PC-9 (cell line): ENCODE results near the gene MORC1.

ENCODE experiments used
- EZH2 ChIP-seq: fragments of 200-600 bp; sonication (generic); IDR thresholded peaks from 2 replicates; pipeline ENCODE4 v1.8.0; 2017; ENCODE audit warnings: antibody characterized with exemption, low read depth
- TF ChIP-seq, protein P1 (sequence below): fragments of 200-600 bp; sonication (generic); conservative IDR thresholded peaks from 2 replicates; pipeline ENCODE4 v1.6.1; 2017; ENCODE audit warnings: mixed run types, antibody characterized with exemption, mild to moderate bottlenecking, moderate library complexity

DNA sequence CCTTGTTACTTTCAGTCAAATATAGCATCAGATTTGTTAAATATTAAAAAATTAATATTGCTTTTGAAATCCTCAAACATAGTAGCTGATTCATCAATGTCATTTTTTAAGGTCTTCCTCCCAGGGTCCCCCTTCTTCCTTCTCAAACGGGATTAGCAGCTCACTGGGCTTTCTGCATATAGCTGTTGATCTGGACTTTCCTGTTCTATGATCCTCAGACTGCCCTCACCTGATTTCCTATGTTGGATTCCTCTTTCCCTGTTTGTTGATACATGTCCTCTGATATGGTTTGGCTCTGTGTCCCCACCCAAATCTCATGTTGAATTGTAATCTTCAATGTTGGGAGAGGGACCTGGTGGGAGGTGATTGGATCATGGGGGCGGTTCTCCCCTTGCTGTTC lies 170.1 kb downstream of the MORC1 start:
- TF ChIP-seq, protein P1, sequence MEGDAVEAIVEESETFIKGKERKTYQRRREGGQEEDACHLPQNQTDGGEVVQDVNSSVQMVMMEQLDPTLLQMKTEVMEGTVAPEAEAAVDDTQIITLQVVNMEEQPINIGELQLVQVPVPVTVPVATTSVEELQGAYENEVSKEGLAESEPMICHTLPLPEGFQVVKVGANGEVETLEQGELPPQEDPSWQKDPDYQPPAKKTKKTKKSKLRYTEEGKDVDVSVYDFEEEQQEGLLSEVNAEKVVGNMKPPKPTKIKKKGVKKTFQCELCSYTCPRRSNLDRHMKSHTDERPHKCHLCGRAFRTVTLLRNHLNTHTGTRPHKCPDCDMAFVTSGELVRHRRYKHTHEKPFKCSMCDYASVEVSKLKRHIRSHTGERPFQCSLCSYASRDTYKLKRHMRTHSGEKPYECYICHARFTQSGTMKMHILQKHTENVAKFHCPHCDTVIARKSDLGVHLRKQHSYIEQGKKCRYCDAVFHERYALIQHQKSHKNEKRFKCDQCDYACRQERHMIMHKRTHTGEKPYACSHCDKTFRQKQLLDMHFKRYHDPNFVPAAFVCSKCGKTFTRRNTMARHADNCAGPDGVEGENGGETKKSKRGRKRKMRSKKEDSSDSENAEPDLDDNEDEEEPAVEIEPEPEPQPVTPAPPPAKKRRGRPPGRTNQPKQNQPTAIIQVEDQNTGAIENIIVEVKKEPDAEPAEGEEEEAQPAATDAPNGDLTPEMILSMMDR = no peak
- TF ChIP-seq EZH2 = no peak
